Astrocyte of the spinal cord (primary cell): ENCODE results near the gene SCARF2.

Source experiments
- DNase-seq: peaks from one replicate; pipeline ENCODE4 v3.0.0; 2011; ENCODE audit warnings: low read depth, low spot score
- H3K4me3 ChIP-seq: 2 replicates; pipeline ENCODE4 v1.5.1; 2011; ENCODE audit warnings: low read depth, mild to moderate bottlenecking, low read length, moderate library complexity
- in situ Hi-C: cut with HindIII; loops from 2 replicates; pipeline ENCODE4 v1.10.0; 2017; ENCODE audit warnings: low sequenced_read_pairs
- TF ChIP-seq, protein P1 (sequence below): IDR thresholded peaks from 2 replicates; pipeline ENCODE4 v1.5.1; 2012; ENCODE audit warnings: low read depth, mild to moderate bottlenecking, low read length, inconsistent platforms

SCARF2 gene

DNA sequence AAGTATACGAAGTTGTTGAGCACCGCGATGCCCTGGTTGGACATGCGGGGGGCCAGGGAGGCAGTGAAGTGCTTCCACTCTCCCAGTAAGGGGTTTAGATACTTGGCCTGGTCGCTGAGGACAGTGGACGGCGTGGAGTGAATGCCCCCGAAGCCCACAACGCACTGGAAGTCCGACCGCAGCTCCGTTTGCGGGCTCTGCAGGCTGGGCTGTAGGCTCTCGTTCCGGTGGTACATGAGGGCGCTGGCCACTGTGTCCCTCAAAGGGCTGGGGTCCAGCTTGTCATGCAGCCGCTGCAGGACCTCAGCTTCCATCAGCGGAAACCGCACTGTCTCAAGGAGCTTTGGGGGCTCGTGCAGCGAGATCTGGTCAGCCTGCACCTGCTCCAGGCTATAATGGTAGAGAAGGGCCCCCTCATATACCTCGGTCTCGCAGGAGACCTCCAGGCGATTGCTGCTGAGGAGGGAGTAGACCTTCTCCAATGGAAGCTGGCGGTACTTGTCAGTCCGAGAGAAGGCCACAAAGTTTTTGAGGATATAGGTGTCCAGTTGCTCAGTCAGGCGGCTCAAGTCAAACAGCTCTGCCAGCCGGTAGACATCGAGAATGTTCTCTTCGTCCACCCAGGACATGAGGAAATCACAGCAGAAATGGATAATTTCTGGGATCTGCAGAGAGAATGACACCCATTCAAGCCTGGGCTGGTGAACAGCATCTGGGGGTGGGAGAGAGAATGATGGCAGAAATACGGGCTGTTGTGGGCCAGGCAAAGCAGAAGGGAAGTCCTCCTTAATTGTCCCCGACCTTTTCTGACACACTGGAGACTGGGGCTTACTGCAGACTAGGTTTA, 27.5 kb upstream of the SCARF2 start:
- TF ChIP-seq, protein P1, sequence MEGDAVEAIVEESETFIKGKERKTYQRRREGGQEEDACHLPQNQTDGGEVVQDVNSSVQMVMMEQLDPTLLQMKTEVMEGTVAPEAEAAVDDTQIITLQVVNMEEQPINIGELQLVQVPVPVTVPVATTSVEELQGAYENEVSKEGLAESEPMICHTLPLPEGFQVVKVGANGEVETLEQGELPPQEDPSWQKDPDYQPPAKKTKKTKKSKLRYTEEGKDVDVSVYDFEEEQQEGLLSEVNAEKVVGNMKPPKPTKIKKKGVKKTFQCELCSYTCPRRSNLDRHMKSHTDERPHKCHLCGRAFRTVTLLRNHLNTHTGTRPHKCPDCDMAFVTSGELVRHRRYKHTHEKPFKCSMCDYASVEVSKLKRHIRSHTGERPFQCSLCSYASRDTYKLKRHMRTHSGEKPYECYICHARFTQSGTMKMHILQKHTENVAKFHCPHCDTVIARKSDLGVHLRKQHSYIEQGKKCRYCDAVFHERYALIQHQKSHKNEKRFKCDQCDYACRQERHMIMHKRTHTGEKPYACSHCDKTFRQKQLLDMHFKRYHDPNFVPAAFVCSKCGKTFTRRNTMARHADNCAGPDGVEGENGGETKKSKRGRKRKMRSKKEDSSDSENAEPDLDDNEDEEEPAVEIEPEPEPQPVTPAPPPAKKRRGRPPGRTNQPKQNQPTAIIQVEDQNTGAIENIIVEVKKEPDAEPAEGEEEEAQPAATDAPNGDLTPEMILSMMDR: no peak
- no peak for DNase-seq
- in situ Hi-C loops: no loop called here
- no peak overlapping the region for H3K4me3 ChIP-seq

GRCh38 chr22:20464096-20464614, 26.5 kb upstream of the SCARF2 start:
- in situ Hi-C loops: no loop called here
- no peak overlapping the region for H3K4me3 ChIP-seq
- TF ChIP-seq, protein P1: no peak
- no peak for DNase-seq

- no peak for DNase-seq
- H3K4me3 ChIP-seq: no peak overlapping the region
- TF ChIP-seq, protein P1: no peak
- in situ Hi-C loops: no loop called here
These were observed 25.9 kb upstream of the SCARF2 start for GRCh38 chr22:20463324-20464095.

DNA sequence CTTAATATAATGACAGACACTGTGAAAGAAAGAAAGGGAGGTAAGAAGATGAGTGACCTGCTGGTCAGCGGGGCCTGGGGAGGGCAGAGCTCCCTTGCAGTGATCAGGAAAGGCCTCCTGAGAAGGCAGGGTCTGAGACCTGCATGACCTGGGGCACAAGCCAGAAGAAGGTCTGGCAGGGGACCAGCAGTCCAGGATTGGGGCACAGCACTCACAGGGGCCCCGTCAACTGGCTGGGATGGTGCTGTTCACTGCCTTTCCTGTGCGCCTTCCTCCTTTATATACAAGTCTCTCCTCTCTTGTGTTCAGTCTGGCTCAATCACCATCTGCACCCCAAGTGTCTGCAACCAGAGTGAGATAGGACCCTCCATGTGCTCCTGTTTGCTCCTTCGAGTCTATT, 22.2 kb upstream of the SCARF2 start:
- TF ChIP-seq, protein P1: no peak
- in situ Hi-C loops: no loop called here
- DNase-seq: no peak
- no peak overlapping the region for H3K4me3 ChIP-seq

GRCh38 chr22:20459152-20459542, 21.5 kb upstream of the SCARF2 start:
- no peak for DNase-seq
- in situ Hi-C loops: no loop called here
- TF ChIP-seq, protein P1: no peak
- no peak overlapping the region for H3K4me3 ChIP-seq

DNA sequence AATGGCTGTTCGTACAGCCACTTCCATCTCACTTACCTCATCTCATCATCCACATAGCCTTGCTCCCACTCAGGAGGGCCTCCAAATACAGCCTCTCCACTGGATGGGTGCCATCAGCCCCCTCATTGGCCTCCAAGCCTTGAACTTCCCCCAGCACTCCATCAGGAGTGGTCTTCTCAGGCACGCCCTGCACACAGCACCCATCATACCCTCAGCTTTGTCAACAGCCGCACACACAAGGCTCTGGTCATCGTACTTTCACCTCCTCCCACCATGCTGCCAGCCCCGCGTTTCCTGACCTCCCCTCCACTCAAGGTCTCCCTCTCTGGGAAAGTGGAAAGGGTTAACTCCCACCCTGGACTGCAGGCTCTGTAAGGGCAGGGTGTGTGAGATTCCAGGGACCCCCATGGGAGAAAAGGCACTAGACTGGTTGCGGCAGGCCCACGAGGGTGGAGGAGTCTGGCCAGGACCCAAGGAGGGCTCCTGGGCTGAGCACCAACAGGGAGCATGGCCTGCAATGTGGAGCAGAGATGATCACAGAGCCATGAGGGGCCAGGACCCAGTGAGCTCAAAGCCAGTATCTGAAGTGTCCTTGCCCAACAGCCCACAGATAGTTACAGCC, 21.0 kb upstream of the SCARF2 start:
- no peak for DNase-seq
- no peak overlapping the region for H3K4me3 ChIP-seq
- in situ Hi-C loops: no loop called here
- TF ChIP-seq, protein P1: no peak
